Astrocyte of the cerebellum (primary cell): Measurements from ENCODE around the gene RGS19.

Experiments
- DNase-seq: peaks from one replicate; pipeline ENCODE4 v3.0.0-alpha.2; 2011; ENCODE audit warnings: low read depth
- H3K4me3 ChIP-seq: 2 replicates; pipeline ENCODE4 v1.5.1; 2011; ENCODE audit warnings: mild to moderate bottlenecking, low read depth, low read length, moderate library complexity
- CTCF ChIP-seq: IDR thresholded peaks from 2 replicates; pipeline ENCODE4 v1.5.1; 2012; ENCODE audit warnings: low read length, low read depth, moderate library complexity, mild to moderate bottlenecking; ENCODE audit errors: missing control alignments
- in situ Hi-C: cut with HindIII; loops from 2 replicates; pipeline ENCODE4 v1.10.0; 2017; ENCODE audit warnings: low sequenced_read_pairs

Gene RGS19

DNA sequence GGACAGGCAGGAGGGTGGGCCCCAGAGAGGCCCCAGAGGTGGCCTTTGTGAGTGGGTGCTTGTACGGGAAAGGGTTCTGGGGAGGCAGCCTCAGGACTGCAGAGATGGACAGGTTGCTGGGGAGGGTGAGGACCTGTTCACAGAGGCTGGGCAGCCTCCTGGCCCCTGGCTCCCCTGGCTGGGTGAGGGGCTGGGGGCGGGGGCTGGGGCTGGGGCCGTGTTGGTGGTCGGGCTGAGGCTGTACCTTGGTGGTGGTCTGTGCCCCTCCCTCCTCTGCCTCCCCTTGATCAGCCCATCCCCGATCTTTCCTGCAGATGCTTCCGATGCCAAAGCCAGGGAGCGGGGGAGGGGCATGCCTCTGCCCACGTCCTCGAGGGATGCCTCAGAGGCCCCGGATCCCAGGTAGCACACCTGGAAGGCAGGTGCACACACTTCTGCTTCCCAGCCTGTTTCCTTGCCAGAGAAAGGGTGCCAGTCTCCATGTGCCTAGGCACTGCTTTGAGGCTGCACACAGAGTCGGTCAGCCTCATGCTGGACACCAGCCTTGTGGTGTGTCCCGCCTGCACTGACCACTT is 11.5 kb downstream of the RGS19 start:
- no peak for TF ChIP-seq CTCF
- H3K4me3 ChIP-seq, result no peak overlapping the region
- in situ Hi-C loops, result no loop called here
- no peak for DNase-seq

DNA sequence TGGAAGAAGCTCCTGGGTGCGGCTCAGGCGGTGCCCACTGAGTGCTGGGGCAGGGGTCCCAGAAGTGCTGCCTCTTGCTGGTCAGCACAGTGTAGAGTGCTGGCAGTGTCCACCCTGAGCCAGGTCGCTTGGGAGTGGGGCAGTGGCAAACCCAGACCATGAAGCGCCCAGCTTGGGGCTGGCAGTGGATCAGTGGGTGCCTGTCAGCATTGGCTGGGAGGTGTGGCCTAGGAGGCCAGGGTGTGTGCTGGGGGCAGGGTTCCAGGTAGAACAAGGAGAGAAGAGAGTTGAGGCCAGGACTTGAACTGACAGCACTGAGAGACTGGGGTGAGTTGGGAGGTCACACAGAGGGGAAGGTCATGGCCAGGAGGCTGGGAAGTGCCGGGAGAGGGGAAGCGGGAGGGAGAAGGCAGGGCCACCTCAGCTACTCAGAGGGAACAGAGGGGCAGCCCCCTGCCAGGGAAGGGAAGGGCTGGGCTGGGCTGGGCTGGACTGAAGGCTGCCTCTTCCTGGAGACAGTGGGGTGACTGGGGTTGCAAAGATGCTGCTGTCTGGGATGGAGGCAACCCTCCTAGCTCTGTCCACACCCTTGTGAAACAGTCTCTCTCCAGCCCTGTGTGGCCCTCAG is 12.2 kb downstream of the RGS19 start:
- H3K4me3 ChIP-seq, result no peak overlapping the region
- no peak for TF ChIP-seq CTCF
- in situ Hi-C loops, result no loop called here
- no peak for DNase-seq

DNA sequence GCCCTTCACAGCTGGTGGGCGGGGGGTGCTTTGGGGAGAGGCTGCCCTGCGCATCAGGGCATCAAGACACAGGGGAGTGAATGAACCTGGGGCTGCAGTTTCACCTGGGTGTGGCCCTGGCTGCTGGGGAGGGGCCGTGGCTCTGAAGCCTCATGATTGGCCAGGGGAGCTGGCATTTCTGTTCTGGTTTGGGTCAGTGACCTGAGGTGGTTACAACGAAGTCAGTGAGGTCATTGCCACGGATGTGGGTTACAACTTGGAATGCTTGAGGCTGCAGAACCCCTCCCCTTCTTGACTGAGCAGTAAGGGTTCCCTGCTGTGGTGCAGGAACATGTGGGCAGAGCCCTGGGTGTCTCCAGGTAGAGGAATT is 13.4 kb downstream of the RGS19 start:
- DNase-seq, result peak; percentile 57
- no peak overlapping the region for H3K4me3 ChIP-seq
- TF ChIP-seq CTCF, result no peak
- in situ Hi-C loops, result no loop called here

DNA sequence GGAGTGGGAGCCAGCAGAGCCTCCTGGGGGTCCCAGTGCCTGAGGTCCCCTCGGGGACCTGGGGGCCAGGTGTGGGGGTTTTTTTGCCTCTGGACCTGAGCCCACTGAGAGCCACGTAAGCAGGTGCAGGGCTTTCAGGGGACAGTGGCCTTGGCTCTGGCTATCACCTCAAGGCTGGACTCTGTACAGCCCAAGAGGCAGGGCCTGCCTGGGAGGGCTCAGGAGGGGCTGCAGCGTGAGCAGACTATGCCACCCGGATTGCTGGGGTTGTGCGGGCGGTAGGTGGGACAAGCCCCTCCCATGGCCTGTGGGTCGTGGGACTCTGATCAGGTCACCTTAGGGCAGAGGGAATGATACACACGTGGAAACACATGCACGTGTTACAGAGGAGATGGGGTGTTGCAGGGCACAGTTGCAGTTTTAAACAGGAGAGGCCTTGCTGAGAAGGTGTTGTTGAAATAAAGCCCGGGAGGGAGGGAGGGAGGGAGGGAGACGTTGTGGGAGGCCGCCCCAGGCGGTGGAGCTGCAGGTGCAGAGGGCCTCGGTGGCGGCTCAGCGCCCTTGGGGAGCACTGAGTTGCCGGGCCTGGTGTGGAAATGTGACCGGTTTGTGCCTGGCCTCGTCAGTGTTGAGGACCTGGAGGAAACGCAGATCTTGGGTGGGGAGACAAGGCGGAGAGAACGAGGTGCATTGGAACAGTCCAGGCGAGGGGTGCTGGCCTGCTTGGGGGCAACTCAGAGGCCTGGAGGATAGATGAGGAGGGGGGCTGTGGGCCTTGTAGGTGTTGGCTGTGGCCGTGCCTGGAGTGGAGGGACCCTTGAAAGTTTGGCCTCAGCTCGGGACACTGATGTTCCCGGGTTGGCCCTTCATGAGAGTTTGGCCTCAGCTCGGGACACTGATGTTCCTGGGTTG is 14.0 kb downstream of the RGS19 start:
- no peak for TF ChIP-seq CTCF
- in situ Hi-C loops, result no loop called here
- DNase-seq, result no peak
- no peak overlapping the region for H3K4me3 ChIP-seq

DNA sequence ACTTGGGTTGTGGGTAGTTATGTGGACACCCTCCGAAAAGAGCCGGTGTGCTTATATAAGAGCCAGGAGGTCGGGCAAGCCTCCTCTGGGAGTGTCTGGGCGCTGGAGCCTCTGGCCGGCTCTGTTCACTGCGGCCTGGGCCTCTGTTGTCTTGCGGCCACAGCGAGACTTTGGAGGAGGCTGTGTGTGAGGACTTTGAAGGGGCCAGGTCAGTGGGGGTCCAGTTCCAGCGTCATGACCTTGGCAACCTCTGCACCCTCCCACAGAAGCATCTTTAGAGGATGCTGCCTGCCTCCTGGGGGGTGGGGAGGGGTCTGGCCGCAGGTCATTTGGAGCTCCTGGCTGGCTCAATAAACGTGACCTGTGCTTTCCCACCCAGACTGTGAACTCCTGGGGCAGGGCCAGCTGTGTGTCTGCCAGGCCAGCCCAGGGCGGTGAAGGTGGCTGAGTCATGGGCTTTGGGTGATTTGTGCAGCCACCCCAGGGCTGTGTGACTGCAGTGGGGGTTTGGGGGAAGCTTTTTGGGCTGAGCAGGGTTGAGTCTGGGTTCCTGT is 15.1 kb downstream of the RGS19 start:
- DNase-seq, result no peak
- no peak for TF ChIP-seq CTCF
- peak overlapping the region; percentile 83 for H3K4me3 ChIP-seq
- in situ Hi-C loops, result no loop called here

- in situ Hi-C loops, result no loop called here
- DNase-seq, result no peak
- H3K4me3 ChIP-seq, result peak overlapping the region; percentile 83
- TF ChIP-seq CTCF, result no peak
Observed at GRCh38 chr20:64063389-64064144, 15.8 kb downstream of the RGS19 start.
